ENCODE results near the gene TCF15. TPM values are rescaled to one million over a fixed set of nuclear protein-coding genes. Genes with fewer than 3 reads are reported as not detected.

Gene TCF15
- total and polyA plus RNA-seq, 2 of the 13 experiments (the other 11 are each of a cell fraction or from before 2014, with no cell fraction given): not detected

DNA sequence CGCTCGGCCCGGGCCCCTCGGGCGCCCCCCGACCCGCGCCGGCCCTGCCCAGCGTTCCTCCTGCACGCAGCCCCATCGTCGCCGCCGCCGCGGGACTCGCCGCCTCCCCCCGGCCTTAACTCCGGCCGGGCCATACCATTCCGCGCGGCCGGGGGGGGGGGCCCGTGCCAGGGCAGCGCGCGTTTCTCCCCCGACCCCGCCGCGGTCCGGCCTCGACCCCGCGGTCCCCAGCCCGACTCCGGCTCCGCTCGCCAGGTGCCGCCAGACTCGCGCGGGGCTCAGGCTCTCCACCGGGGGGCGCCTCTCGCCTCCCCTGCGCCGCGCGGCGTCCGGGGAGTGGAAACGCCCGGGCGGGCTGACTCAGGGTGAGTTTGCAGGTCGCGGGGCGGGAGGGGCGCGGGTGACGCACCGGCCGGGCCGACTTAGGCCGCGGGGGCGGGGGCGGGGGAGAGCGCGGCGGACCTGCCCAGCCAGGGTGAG lies 43.0 kb upstream of the TCF15 start, which contains the start of gene SRXN1 (continued):
- TF ChIP-seq, protein P1, sequence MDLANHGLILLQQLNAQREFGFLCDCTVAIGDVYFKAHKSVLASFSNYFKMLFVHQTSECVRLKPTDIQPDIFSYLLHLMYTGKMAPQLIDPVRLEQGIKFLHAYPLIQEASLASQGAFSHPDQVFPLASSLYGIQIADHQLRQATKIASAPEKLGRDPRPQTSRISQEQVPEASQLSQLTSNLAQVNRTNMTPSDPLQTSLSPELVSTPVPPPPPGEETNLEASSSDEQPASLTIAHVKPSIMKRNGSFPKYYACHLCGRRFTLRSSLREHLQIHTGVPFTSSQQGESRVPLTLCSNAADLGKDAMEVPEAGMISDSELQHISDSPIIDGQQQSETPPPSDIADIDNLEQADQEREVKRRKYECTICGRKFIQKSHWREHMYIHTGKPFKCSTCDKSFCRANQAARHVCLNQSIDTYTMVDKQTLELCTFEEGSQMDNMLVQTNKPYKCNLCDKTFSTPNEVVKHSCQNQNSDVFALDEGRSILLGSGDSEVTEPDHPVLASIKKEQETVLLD (CRISPR knock-in tag; IDR thresholded peaks at IDR 0.05; ENCODE audit: low read depth): peak; percentile 78; the same call in 1 of the 2 replicates
- TF ChIP-seq, protein P2, sequence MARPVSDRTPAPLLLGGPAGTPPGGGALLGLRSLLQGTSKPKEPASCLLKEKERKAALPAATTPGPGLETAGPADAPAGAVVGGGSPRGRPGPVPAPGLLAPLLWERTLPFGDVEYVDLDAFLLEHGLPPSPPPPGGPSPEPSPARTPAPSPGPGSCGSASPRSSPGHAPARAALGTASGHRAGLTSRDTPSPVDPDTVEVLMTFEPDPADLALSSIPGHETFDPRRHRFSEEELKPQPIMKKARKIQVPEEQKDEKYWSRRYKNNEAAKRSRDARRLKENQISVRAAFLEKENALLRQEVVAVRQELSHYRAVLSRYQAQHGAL (CRISPR knock-in tag; IDR thresholded peaks at IDR 0.05; ENCODE audit: not compliant biosample characterization): peak; percentile 86
- TF ChIP-seq KDM5A (IDR thresholded peaks at IDR 0.05; ENCODE audit: borderline replicate concordance, low read length): no peak; the same call in 1 of the 2 replicates
- TF ChIP-seq ZSCAN30 (CRISPR knock-in tag; IDR thresholded peaks at IDR 0.05): no peak
- TF ChIP-seq, protein P3, sequence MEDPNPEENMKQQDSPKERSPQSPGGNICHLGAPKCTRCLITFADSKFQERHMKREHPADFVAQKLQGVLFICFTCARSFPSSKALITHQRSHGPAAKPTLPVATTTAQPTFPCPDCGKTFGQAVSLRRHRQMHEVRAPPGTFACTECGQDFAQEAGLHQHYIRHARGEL (CRISPR knock-in tag; IDR thresholded peaks at IDR 0.05): peak; percentile 100
- no peak for TF ChIP-seq ARHGAP35 (CRISPR knock-in tag; IDR thresholded peaks at IDR 0.05; ENCODE audit: borderline replicate concordance)
- peak; percentile 14; the same call in 1 of the 2 replicates for TF ChIP-seq JUN (CRISPR knock-in tag; IDR thresholded peaks at IDR 0.05)
- TF ChIP-seq, protein P4, sequence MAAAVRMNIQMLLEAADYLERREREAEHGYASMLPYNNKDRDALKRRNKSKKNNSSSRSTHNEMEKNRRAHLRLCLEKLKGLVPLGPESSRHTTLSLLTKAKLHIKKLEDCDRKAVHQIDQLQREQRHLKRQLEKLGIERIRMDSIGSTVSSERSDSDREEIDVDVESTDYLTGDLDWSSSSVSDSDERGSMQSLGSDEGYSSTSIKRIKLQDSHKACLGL (CRISPR knock-in tag; IDR thresholded peaks at IDR 0.05): peak; percentile 55; the same call in 1 of the 2 replicates
- peak; percentile 69 for TF ChIP-seq MED1 (CRISPR knock-in tag; IDR thresholded peaks at IDR 0.05)
- TF ChIP-seq FOXA1 (IDR thresholded peaks at IDR 0.05): no peak
- TF ChIP-seq FOXA1 (CRISPR knock-in tag; IDR thresholded peaks at IDR 0.05): no peak
- TF ChIP-seq, protein P5, sequence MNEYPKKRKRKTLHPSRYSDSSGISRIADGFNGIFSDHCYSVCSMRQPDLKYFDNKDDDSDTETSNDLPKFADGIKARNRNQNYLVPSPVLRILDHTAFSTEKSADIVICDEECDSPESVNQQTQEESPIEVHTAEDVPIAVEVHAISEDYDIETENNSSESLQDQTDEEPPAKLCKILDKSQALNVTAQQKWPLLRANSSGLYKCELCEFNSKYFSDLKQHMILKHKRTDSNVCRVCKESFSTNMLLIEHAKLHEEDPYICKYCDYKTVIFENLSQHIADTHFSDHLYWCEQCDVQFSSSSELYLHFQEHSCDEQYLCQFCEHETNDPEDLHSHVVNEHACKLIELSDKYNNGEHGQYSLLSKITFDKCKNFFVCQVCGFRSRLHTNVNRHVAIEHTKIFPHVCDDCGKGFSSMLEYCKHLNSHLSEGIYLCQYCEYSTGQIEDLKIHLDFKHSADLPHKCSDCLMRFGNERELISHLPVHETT (CRISPR knock-in tag; conservative IDR thresholded peaks at IDR 0.05): peak; percentile 47
- no peak for TF ChIP-seq TAF15 (IDR thresholded peaks at IDR 0.05; ENCODE audit: low read depth, low read length, poor library complexity, severe bottlenecking)
- TF ChIP-seq ZNF251 (CRISPR knock-in tag; IDR thresholded peaks at IDR 0.05): no peak
- TF ChIP-seq, protein P6, sequence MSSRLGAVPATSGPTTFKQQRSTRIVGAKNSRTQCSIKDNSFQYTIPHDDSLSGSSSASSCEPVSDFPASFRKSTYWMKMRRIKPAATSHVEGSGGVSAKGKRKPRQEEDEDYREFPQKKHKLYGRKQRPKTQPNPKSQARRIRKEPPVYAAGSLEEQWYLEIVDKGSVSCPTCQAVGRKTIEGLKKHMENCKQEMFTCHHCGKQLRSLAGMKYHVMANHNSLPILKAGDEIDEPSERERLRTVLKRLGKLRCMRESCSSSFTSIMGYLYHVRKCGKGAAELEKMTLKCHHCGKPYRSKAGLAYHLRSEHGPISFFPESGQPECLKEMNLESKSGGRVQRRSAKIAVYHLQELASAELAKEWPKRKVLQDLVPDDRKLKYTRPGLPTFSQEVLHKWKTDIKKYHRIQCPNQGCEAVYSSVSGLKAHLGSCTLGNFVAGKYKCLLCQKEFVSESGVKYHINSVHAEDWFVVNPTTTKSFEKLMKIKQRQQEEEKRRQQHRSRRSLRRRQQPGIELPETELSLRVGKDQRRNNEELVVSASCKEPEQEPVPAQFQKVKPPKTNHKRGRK (CRISPR knock-in tag; IDR thresholded peaks at IDR 0.05): no peak
- TF ChIP-seq, protein P7, sequence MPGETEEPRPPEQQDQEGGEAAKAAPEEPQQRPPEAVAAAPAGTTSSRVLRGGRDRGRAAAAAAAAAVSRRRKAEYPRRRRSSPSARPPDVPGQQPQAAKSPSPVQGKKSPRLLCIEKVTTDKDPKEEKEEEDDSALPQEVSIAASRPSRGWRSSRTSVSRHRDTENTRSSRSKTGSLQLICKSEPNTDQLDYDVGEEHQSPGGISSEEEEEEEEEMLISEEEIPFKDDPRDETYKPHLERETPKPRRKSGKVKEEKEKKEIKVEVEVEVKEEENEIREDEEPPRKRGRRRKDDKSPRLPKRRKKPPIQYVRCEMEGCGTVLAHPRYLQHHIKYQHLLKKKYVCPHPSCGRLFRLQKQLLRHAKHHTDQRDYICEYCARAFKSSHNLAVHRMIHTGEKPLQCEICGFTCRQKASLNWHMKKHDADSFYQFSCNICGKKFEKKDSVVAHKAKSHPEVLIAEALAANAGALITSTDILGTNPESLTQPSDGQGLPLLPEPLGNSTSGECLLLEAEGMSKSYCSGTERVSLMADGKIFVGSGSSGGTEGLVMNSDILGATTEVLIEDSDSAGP (CRISPR knock-in tag; IDR thresholded peaks at IDR 0.05; ENCODE audit: borderline replicate concordance): no peak; the same call in 1 of the 2 replicates
- TF ChIP-seq ZFP37 (CRISPR knock-in tag; IDR thresholded peaks at IDR 0.05; ENCODE audit: borderline replicate concordance): no peak
- peak; percentile 78; the same call in 1 of the 2 replicates for TF ChIP-seq TOPORS (CRISPR knock-in tag; IDR thresholded peaks at IDR 0.05)
- TF ChIP-seq ZNF615 (CRISPR knock-in tag; IDR thresholded peaks at IDR 0.05; ENCODE audit: borderline replicate concordance): no peak
- TF ChIP-seq, protein P8, sequence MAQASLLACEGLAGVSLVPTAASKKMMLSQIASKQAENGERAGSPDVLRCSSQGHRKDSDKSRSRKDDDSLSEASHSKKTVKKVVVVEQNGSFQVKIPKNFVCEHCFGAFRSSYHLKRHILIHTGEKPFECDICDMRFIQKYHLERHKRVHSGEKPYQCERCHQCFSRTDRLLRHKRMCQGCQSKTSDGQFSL (CRISPR knock-in tag; IDR thresholded peaks at IDR 0.05): peak; percentile 58; the same call in 1 of the 2 replicates
- TF ChIP-seq KLF13 (CRISPR knock-in tag; IDR thresholded peaks at IDR 0.05): no peak
- TF ChIP-seq KDM1A (CRISPR knock-in tag; IDR thresholded peaks at IDR 0.05): no peak

Measured in HepG2 (cell line).